Heart left ventricle (tissue), 16 donors: Measurements from ENCODE around the gene ZNF512B. TPM values are rescaled to one million over a fixed set of nuclear protein-coding genes. Genes with fewer than 3 reads are reported as not detected.

Experiments
- ATAC-seq, 4 donors: fragments of 200-7000 bp; cut with Tn5 transposase; one replicate each; pipeline ENCODE4 v1.9.1; 2020 to 2022; ENCODE audit warnings: moderate library complexity in 4 of 4, mild to moderate bottlenecking in 3 of 4, moderate number of reproducible peaks in 1 of 4
- DNase-seq, 5 donors: peaks; one replicate each; pipeline ENCODE4 v3.0.0-alpha.2; 2020
- H3K27ac ChIP-seq, 12 donors: fragments of 200-600 bp; sonication (generic) in 4 of 12; one replicate each; pipeline versions ENCODE4 v1.5.0 to v1.8.0; 2016 to 2022; ENCODE audit warnings: mild to moderate bottlenecking in 2 of 12
- H3K27me3 ChIP-seq, 9 donors: fragments of 200-600 bp; sonication (generic) in 2 of 9; one replicate each; pipeline versions ENCODE4 v1.5.1 to v1.8.0; 2016 to 2022; ENCODE audit warnings: mild to moderate bottlenecking in 3 of 9
- H3K36me3 ChIP-seq, 9 donors: fragments of 200-600 bp; sonication (generic) in 2 of 9; one replicate each; pipeline versions ENCODE4 v1.5.0 to v1.8.0; 2018 to 2022; ENCODE audit warnings: mild to moderate bottlenecking in 2 of 9
- H3K4me1 ChIP-seq, 12 donors: fragments of 200-600 bp; sonication (generic) in 4 of 12; one replicate each; pipeline versions ENCODE4 v1.5.0 to v1.8.0; 2016 to 2022; ENCODE audit warnings: mild to moderate bottlenecking in 3 of 12
- H3K4me3 ChIP-seq, 12 donors: fragments of 200-600 bp; sonication (generic) in 4 of 12; one replicate each; pipeline versions ENCODE4 v1.5.0 to v1.8.0; 2017 to 2022; ENCODE audit warnings: mild to moderate bottlenecking in 9 of 12, moderate library complexity in 4 of 12
- H3K9me3 ChIP-seq, 12 donors: fragments of 200-600 bp; sonication (generic) in 4 of 12; one replicate each; pipeline versions ENCODE4 v1.5.0 to v1.8.0; 2016 to 2022; ENCODE audit warnings: mild to moderate bottlenecking in 1 of 12
- POLR2A ChIP-seq, 2 donors: fragments of 450-650 bp; IDR thresholded peaks; one replicate each; pipeline ENCODE4 v1.6.1; 2017; ENCODE audit warnings: antibody characterized with exemption in 2 of 2, mild to moderate bottlenecking in 2 of 2, moderate library complexity in 2 of 2
- WGBS, 4 donors: extraction: QIAGEN DNeasy Blood & Tissue Kit in 2 of 4; methylation state at CpG; one replicate each; pipeline versions ENCODE4 v1.1.5 to v1.1.7; 2013 to 2018; 5-methylcytosine and 5-hydroxymethylcytosine counted together
- intact Hi-C, 10 donors: fragments of 100-400 bp; cut with DNase I; formaldehyde crosslinking; loops; one replicate each; pipeline versions ENCODE4 v1.11.1 to v1.14.2; 2022
- polyA plus RNA-seq, 2 donors: library from polyadenylated mRNA; stranded (reverse); fragments of 200-250 nt; gene quantifications; one replicate each; pipeline ENCODE4 v1.2.3, GENCODE V29; 2013
- total RNA-seq, 9 donors: library from RNA; depleted of rRNA in 2 of 9; stranded (reverse); fragments of >200 nt in 2 of 9; fragmentation: NEBNext Ultra II Directional in 3 of 9; extraction: Animal tissue kit (Norgen Biotek cat#: 25700) in 3 of 9; gene quantifications; one replicate each; pipeline versions ENCODE4 v1.1.0 to v1.2.4, GENCODE V29; 2016 to 2023
- TF ChIP-seq, protein P1 (sequence below), 12 donors: fragments of 200-600 bp; sonication (generic) in 4 of 12; IDR thresholded peaks; one replicate each; pipeline versions ENCODE4 v1.5.0 to v1.8.0; 2018 to 2022; ENCODE audit warnings: antibody characterized with exemption in 12 of 12, mild to moderate bottlenecking in 5 of 12
- donor health status: ischemic (EF 13 %, LVEDD 7.1; RV severe dilation, severe dysfunction).
- donor health status: healthy with polysubstance abuse.
- donor health status: DM: no; HTN: yes; CAD: no.
- donor health status: DM: no; HTN: no; CAD: no.
- donor health status: ischemic (EF 25% LVEDD 6.9; RV normal size, moderate dysfunction).
- donor health status: ischemic (EF 25% LVEDD 5.7; RV mildly dilated, moderate dysfunction).
- donor health status: healthy.
- donor health status: DM: yes; HTN: yes; CAD: no.
- donor health status: ischemic (EF 35%, LVEDD 5.7; RV mildly dilated, moderate dysfunction).
- donor health status: nonischemic (EF 11% LVEDD 7.7; RV severe dilation, severe dysfunction).
- donor health status: DM: yes; HTN: yes; CAD: no.
- donor health status: PGD.
- donor health status: ischemic (EF 29% LVEDD 5.4; RV normal size, mild dysfunction).
- donor health status: nonischemic (EF 23%, LVEDD 6.1; RV moderate dilation, normal function).

Gene ZNF512B
- total and polyA plus RNA-seq, 11 donors = 7.3 to 15.9 (median 12.0) TPM

DNA sequence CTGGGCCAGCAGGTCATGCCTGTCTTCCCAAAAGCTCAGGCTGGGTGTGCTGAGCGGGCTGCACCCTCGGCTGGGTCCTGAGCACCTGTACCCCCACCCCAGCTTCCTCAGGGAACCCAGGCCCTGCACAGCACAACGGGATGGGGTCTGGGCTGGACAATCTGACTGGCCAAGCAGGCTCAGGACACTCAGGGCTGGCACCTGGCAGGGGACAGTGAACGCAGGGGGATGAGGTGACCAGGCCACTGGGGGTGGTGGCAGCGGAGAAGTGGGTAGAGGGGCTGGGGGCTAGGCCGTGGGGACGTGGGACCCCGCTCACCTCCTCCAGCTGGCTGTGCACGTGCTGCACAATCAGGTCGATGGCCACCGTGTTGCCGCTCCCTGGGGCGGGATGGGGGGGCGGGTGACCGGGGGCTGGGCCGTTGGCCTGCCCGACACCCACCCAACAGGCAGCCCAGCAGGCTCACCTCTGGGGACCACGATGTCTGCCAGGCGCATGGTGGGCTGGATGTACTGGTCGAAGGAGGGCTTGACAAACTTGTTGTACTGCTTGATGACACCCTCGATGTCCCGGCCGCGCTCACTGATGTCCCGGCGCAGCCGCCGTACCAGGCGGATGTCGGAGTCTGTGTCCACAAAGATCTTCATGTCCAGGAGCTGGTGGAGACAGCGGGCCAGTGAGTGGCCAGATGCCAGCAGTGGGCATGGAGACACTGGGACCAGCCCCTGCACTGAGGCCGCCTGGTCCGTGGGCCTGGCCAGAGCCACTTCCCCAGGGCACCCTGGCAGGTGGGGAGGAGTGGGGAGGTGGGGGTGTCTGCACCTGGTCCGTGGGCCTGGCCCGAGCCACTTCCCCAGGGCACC lies 25.4 kb downstream of the ZNF512B start:
- H3K27ac ChIP-seq = peak overlapping the region in 4 of 12 donors; percentile 60 to 98 (median 68)

GRCh38 chr20:63943808-63944077 lies 26.0 kb downstream of the ZNF512B start:
- H3K36me3 ChIP-seq = peaks cover 0 to 67% (median 63%) of the 10 kb centered on the region in 9 donors
- TF ChIP-seq, protein P1, sequence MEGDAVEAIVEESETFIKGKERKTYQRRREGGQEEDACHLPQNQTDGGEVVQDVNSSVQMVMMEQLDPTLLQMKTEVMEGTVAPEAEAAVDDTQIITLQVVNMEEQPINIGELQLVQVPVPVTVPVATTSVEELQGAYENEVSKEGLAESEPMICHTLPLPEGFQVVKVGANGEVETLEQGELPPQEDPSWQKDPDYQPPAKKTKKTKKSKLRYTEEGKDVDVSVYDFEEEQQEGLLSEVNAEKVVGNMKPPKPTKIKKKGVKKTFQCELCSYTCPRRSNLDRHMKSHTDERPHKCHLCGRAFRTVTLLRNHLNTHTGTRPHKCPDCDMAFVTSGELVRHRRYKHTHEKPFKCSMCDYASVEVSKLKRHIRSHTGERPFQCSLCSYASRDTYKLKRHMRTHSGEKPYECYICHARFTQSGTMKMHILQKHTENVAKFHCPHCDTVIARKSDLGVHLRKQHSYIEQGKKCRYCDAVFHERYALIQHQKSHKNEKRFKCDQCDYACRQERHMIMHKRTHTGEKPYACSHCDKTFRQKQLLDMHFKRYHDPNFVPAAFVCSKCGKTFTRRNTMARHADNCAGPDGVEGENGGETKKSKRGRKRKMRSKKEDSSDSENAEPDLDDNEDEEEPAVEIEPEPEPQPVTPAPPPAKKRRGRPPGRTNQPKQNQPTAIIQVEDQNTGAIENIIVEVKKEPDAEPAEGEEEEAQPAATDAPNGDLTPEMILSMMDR (IDR thresholded peaks at IDR 0.05) = no peak
- no peak for TF ChIP-seq POLR2A (IDR thresholded peaks at IDR 0.05)
- no peak for ATAC-seq
- H3K4me1 ChIP-seq = peaks cover 2 to 58% (median 42%) of the 10 kb centered on the region in 12 donors
- peak overlapping the region in 6 of 12 donors; percentile 46 to 72 (median 66) for H3K27ac ChIP-seq
- intact Hi-C loops = no loop called here
- H3K9me3 ChIP-seq = no peaks in the 10 kb centered on the region
- 94 to 100% (median 98%) methylated on average over 3 of the region's 3 CpGs for WGBS, 4 donors
- no peak overlapping the region for H3K4me3 ChIP-seq
- H3K27me3 ChIP-seq = no peaks in the 10 kb centered on the region
- DNase-seq = no peak

More for the DNA sequence above, 25.4 kb downstream of the ZNF512B start:
- Histone ChIP-seq H3K4me1 (peaks cover 4 to 64% (median 47%) of the 10 kb centered on the region in 12 donors), H3K4me3 (no peak overlapping the region), H3K9me3 (no peaks in the 10 kb centered on the region), H3K27me3 (no peaks in the 10 kb centered on the region), H3K36me3 (peaks cover 0 to 62% (median 59%) of the 10 kb centered on the region in 9 donors)
- no peak for TF ChIP-seq POLR2A (IDR thresholded peaks at IDR 0.05)
- TF ChIP-seq, protein P1 (IDR thresholded peaks at IDR 0.05) = no peak
- WGBS, 4 donors = 89 to 92% (median 90%) methylated on average over 26 to 35 of the region's 35 CpGs
- DNase-seq (peak; percentile 10 to 64 (median 25)), ATAC-seq (no peak)
- intact Hi-C loops = no loop called here

GRCh38 chr20:63942969-63943807 lies 26.5 kb downstream of the ZNF512B start:
- Histone ChIP-seq H3K36me3 (peaks cover 0 to 73% (median 67%) of the 10 kb centered on the region in 9 donors), H3K27me3 (no peaks in the 10 kb centered on the region), H3K27ac (peak overlapping the region; percentile 46 to 81 (median 63)), H3K9me3 (no peaks in the 10 kb centered on the region), H3K4me1 (peaks cover 0 to 52% (median 36%) of the 10 kb centered on the region in 12 donors), H3K4me3 (no peak overlapping the region)
- TF ChIP-seq POLR2A (IDR thresholded peaks at IDR 0.05) = no peak
- TF ChIP-seq, protein P1 (IDR thresholded peaks at IDR 0.05) = no peak
- 61 to 69% (median 65%) methylated on average over 11 to 19 of the region's 19 CpGs for WGBS, 4 donors
- DNase-seq (peak in 4 of 5 donors; percentile 20 to 65 (median 36)), ATAC-seq (no peak)
- intact Hi-C loops = no loop called here
